Thyroid gland (tissue), 4 donors: ENCODE data around the gene CREM.

Experiments
- POLR2A ChIP-seq, 2 donors: fragments of 450-650 bp; IDR thresholded peaks; one replicate each; pipeline ENCODE4 v1.6.1; 2017; ENCODE audit warnings: antibody characterized with exemption in 2 of 2, mild to moderate bottlenecking in 2 of 2, moderate library complexity in 1 of 2
- TF ChIP-seq, protein P1 (sequence below), 6 experiments: fragments of 200-600 bp in 3 of 6; fragments of 450-650 bp in 3 of 6; sonication (generic) in 3 of 6; IDR thresholded peaks; one replicate each; pipeline ENCODE4 v1.5.1; 2016 to 2019; ENCODE audit warnings: antibody characterized with exemption in 6 of 6, mild to moderate bottlenecking in 2 of 6, inconsistent platforms in 1 of 6, moderate library complexity in 1 of 6

DNA sequence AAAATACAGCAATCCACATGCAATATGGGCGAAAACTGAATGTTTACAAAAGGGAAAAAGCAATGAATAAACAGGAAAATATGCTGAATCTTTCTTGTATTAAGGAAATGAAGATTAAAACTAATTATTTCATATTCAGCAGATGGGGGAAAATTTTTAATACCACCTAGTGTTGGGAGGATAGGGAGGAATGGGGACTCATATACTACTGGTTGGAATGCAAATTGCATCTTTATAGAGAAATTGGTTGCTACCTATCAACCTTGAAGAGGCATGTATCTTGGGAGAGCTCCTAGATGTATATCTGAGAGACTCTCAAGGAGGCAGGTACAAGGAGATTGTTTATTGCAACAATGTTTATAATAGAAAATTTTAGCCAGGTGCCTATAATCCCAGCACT is 101.4 kb downstream of the CREM start:
- TF ChIP-seq, protein P1, sequence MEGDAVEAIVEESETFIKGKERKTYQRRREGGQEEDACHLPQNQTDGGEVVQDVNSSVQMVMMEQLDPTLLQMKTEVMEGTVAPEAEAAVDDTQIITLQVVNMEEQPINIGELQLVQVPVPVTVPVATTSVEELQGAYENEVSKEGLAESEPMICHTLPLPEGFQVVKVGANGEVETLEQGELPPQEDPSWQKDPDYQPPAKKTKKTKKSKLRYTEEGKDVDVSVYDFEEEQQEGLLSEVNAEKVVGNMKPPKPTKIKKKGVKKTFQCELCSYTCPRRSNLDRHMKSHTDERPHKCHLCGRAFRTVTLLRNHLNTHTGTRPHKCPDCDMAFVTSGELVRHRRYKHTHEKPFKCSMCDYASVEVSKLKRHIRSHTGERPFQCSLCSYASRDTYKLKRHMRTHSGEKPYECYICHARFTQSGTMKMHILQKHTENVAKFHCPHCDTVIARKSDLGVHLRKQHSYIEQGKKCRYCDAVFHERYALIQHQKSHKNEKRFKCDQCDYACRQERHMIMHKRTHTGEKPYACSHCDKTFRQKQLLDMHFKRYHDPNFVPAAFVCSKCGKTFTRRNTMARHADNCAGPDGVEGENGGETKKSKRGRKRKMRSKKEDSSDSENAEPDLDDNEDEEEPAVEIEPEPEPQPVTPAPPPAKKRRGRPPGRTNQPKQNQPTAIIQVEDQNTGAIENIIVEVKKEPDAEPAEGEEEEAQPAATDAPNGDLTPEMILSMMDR (IDR thresholded peaks at IDR 0.05), result no peak
- no peak for TF ChIP-seq POLR2A (IDR thresholded peaks at IDR 0.05)
